Measurements from ENCODE around the gene KRTAP10-1.
"Not testable (repeated sequence)": the region's sequence is repeated elsewhere in the genome, so short reads cannot be mapped to it uniquely, and the experiment has no call there.

Gene KRTAP10-1

DNA sequence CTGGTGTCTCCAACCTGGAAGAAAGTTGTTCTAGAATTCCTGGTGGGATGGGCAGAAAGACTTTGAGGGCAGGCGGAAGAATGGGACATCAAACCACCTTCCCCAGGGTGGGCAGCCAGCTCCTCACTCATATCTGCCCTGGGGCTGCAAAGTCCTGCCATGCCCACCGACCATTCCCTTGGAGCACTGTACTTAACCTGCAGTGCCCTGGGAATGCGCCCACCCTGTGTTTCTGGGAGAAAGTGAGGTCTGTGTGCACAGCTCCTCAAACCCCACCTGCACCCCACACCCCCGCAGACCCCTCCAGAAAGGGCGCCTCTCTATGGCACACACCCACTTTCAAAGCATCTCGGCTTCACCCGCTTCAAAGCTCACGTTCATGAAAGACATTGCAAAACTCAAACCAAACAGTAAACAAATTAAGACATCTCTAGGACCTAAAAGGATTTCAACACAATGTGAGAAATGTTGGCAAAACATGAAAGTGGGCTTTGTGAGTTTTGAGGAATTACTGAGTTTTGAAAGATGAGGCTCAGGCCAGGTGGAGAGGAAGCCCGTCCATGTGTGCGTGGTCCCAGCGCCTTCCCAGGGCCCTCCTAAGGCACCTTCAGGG is 25.1 kb downstream of the KRTAP10-1 start:
- DNase-seq: no peak

DNA sequence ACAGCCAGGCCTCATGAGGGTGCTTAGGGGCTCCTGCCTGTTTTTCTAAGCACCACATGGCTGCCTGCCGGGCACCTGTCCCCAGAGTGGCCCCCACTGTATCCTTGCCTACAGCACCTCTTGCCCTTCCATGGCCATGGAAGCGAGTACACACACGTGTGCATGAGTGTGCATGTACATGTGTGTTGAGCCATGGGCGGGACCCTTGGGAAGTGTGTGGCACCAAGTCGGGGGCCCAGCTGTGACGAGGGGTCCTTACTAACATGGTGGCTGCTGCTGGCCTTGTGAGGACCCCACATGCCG is 25.8 kb downstream of the KRTAP10-1 start:
- no peak for DNase-seq

DNA sequence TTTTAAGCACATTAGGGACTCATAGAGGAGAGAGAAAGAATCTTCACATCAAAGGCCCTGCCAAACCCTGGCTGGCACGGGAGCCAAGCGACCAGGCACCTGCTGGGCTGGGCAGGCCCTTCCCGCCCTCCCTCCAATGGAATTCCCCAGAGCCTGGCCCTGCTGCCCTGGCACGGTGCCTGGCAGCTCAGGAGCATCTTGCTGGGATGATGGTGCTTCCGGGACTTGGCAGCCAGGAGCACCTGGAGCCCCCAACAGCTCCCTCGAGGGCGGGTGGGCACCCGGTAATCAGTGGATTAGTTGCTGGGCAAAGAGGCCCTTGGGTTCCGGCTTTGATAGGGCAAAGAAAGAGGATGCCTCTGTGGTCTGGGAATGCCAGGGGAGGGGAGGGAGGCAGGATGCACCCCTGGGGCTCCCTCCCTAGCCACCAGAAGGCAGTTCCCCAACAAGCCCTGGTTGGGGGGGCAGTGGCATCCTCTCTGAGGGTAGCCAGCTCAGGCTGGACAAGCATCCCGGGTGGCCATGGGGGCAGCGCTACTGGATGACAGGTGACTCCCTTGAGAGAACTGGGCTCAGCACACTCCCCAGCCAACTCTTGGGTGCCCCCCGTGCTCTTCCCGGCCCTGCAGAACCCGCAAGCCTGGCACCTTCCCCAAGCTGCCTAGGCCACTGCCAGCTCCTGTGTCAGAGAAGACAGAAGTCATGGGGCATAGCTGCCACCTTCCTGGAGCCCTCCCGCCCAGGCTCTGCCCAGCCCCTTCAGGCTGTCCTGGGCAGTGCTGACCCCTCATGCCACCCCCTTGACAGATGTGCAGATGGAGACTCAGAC is 26.4 kb downstream of the KRTAP10-1 start:
- DNase-seq: no peak

DNA sequence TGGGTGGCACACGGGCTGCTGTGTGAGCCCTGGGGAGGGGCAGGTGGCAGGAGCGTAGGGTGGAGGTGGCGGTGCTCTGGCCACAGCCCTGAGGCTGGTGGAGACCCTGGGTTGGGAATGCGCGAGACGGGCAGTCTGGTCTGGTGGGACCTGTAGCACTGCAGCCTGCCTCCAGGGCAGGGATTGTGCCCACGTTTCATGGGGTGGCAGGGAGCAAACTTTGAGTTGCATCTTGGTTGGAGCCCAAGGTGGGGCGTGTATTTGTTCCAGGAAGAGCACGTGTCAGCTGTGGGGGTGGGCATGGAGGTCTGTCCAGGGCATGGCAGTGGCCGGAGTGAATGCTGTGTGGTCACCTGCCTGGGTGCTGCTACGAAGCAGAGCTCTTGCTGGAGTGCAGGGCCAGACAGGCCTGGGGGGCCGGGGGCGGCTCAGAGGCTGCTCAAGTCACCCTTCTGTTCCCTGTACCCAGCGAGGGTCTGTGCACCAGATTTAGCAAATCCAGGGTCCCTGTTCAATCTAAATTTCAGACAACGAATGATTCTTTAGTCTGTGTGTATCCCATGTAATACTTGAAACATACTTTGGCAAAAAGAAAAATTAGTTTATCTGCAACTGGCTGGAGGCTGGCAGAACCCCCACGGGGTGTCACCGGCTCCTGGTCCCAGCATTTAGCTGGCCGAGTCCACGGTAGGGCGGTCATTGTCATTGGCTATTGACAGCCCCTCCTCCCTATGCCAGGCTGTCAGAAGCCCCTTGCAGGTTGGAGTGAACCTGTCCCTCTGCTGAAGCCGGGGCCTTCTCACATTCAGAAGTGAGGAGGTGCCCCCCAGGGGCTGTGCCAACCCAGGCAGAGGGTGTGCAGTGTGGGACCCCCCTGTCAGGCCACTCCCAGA is 27.3 kb downstream of the KRTAP10-1 start:
- no peak for DNase-seq

DNA sequence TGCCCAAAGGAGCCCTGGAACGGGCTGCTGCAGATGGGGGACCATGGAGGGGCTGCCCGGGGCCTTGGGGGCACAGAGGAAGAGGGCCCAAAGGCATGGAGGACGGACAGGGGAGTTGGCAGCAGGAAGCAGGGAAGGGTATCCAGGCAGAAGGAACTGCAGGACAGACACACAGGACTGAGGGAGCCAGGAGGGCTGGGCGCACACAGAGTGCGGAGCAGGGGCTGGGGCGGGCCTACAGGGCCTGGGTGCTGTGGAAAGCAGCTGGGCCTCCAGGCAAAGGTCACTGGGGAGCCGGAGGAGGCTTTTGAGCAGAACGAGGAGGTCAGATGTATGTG is 28.1 kb downstream of the KRTAP10-1 start:
- no peak for DNase-seq

DNA sequence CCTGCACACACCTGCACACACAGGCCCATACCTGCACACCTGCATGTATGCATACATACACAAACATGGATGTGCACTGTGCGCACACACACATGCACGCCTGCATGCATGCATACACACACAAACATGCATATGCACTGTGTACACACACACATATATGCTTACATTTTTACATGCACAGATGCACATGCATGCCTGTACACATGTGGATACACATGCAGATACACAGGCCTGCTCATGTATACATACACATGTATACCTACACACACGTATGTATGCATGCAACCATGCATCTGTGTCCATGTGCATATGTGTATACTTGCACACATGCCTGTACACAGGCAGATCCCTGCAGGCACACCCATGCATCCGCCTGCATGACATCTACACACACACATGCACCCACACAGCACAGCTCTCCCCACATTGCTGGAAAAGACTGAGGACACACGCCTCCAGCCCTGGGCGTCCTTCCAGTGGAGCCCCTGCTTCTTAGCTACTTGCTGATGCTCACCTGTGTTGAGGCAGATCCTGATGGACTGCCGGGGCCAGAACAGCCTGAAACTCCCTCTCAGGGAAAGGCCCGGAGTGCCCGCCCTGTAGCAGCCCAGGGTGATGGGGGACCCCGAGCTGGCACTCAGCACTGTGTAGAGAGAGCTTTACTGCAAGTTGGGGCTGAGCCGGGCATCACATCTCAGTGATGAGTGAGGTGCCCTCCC is 28.6 kb downstream of the KRTAP10-1 start:
- no peak for DNase-seq

DNA sequence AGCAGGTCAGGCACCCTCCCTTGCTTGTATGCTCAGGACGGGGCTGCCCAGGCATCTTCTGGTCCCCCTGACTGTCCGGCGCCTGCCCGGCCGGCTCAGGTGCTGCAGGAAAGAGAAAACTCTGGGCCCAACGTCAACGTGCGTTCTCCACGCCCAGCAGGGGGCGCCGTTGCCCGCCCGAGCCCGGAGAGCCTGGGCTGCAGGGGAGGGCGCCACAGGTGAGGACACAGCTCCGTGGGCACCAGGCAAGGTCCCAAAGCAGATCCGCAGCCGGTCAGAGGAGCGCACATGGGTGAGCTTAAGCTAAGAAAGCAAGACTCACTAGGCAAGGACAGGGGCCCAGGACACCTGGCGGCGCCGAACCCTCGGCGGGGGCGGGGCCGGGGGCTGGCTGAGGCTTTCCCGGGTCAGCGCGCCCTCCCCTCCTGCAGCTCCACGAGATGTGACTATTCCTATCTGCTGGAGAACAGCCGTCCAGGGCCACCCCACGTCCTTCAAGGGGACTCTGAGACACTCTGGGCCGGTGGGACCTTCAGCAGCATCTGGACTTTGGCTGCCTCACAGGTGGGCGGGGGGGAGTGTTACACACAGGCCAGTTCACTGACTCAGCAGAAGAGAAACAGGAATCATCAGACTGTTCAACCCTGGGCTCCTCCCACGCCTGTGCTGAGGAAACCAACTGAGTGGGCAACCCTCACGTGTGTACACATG is 29.3 kb downstream of the KRTAP10-1 start:
- DNase-seq: peak; percentile 82

DNA sequence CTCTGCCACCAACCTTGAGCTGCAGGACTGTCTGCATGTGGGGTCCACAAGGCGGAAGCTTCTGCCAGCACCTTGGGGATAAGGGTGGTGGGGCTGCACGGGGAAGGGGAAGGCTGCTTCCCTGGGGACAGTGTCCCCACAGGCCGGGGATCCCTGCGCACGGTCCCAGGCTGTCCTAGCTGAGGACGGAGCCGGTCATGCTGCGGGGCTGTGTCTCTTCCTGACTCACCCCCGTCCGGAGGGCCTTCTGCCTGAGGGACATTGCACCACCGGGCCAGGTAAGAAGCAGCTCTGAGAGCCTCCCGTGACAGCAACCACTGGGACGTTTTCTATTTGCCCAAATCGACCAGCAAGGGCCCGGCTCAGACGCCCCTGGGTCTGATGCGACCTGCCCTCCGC is 29.9 kb downstream of the KRTAP10-1 start:
- DNase-seq: no peak

DNA sequence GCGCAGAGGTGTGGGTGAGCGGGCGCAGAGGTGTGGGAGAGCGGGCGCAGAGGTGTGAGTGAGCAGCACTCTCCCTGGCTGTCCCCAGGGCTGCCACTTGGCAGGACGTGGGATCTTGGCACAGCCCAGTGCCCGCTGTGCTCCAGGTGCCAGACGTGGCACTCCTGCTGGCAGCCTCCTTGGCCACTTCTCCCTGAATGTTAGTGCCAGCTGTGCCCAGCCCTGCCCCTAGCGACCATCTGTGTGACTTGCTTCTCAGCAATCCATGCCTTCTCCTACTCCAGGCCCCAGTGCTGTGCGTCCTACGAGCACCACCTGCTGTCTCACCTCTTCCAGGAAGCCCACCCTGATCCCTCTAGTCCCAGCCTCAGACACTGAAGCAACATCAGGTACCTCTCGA is 30.5 kb downstream of the KRTAP10-1 start:
- no peak for DNase-seq

DNA sequence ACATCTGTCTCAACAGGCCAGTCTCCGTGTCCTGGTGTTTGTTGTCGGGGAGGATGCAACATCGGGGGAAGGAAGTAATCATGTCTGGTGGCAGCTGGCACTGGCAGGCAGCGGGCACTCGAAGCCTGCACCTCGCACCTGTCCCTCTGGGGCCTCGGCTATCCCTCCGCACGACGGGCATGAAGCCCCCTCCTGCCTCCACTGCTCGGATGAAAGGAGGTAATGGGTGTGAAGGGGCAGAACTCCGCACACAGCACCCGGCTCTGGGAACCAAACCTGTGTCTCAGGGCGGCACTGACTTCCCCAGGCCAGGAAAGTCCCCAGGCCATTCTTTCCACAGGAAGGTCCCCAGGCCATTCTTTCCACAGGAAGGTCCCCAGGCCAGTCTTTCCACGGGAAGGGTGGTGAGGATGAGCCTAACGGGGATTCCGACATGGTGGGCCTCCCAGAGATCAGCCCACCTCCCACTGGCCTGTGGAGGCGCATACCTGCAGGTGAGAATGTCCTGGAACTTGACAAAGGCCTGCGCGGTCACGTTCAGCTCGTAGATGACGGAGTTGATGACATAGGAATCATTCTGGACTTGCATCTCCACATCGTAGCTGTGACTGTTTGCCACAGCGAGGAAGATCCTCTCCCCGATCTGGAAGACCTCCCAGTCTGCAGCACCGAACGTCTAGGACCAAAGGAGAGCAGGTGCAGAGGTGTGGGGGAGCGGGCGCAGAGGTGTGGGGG is 31.1 kb downstream of the KRTAP10-1 start:
- no peak for DNase-seq

DNA sequence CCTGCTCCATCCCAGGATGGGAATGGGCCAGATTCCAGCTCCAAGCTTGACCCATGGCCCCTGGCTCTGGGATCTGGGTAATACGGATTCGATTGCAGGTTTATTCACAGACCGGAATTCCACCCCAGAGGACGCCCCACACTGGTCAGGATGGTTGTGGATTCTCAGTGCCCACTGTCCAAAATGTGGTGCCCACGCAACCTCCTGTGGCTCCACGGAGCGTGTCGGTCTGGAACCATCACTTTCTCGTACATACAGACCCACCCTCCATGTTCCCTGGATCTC is 31.6 kb downstream of the KRTAP10-1 start:
- DNase-seq: no peak

DNA sequence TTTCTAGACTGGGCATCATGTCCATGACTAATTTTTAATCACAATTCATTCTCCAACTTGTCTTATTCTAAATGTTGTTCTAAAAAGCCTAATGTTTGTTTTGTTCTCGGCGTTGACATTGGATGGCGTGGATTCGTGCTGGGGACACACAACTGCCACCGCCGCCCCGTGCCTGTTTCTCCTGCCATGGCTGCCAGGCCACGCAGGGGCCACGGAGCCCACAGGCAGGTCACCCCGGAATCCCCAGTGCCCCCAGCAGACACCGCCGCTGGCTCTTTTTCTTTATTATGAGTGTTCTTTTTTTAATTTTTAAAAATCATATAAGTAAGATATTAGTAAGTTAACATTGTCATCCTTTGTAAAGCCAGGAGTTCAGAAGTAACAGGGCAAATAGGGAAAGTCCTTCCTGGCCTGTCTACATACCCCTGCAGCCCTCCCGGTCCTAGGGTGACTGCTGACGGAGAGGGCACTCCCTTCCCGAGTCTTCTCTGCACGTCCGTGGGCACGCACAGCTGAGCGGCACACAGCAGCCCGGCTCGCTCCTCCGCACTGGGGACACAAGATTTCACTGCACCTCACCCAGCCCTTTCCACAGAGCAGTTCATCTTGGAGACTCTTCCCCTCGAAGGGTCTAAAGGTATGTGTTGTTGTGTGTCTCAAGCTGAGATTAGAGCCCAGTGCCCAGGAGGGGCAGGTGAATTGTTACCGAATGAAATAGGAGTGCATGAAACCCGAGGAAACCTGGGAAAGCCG is 32.1 kb downstream of the KRTAP10-1 start:
- no peak for DNase-seq

DNA sequence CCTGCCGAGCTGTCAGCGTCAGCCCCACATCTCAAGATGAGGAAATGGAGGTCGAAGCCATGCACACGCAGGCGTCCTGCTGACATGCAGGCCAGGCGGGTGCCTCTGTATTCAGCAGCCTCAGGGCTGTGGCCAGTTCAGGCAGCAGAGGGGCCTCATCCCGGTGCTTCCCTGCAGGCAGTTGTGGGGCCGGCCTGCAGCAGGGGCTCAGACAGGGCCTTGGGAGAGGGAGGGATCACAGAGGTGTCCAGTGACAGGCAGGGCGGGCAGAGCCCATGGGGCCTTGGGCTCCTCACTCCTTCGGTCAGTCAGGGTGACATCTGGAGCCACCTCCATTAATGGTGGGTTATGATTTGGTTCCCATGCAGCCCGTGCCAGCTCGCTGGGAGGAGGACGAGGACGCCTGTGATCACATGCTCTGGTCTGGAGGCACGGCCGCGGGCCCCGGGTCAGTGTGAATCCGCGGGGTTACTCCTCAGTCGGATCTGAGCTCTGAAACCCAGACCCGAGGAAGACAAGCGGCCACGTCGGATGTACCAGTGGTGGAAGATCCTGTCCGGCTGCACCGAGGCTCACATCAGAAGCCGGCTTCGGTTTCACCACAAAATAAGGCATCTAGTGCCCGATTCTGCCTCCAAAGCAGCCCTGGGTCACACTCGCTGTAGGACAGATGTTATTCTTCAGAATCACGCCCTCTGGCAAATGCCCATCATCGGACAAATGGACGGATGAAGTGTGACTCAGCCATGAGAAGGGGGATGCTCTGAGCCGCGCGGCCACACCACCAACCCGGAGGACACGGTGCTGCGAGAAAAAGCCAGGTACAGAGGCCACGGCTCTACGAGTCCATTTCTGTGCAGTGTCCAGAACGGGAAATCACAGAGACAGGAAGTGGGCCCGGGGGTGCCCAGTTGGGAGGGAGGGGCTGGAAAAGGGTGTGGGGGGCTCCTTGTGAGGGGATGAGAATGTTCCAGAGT is 33.4 kb downstream of the KRTAP10-1 start:
- no peak for DNase-seq

DNA sequence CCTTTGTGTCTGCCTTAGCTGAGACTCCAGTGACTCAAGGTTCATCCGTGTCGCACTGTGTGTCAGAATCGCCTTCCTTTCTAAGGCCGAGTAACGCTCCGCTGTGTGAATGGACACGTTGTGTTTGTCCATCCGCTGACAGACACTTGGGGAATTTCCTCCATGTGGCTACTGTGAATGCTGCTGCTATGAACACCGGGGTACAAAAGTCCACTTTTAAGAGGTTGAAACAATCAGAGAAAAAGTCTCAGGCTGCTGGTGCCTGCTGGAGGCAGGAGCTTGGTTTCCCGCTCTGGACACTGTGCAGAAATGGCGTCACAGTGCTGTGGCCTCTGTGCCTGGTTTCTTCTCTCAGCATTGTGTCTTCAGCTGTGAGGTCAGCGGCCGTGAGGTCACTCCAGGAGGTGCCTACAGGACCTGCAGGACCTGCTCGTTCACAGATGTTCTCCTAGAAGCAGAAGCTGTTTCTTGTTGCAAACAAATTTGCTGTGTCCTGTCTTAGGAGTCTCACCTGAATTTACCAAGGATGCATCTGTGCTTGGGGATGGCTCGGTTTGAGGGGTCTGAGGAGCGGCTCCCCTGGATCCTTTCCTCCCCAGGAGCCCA is 34.2 kb downstream of the KRTAP10-1 start:
- DNase-seq: no peak

DNA sequence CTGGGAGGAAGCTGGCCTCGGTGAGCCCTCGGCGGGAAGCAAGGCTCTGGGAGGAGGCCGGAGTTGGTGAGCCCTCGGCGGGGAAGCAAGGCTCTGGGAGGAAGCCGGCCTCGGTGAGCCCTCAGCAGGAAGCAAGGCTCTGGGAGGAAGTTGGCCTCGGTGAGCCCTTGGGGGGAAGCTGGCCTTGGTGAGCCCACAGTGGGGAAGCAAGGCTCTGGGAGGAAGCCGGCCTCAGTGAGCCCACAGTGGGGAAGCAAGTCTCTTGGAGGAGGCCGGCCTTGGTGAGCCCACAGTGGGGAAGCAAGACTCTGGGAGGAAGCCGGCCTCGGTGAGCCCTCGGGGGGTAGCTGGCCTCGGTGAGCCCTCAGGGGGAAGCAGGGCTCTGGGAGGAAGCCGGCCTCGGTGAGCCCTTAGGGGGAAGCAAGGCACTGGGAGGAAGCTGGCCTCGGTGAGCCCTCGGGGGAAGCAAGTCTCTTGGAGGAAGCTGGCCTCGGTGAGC is 36.0 kb downstream of the KRTAP10-1 start:
- no peak for DNase-seq

DNA sequence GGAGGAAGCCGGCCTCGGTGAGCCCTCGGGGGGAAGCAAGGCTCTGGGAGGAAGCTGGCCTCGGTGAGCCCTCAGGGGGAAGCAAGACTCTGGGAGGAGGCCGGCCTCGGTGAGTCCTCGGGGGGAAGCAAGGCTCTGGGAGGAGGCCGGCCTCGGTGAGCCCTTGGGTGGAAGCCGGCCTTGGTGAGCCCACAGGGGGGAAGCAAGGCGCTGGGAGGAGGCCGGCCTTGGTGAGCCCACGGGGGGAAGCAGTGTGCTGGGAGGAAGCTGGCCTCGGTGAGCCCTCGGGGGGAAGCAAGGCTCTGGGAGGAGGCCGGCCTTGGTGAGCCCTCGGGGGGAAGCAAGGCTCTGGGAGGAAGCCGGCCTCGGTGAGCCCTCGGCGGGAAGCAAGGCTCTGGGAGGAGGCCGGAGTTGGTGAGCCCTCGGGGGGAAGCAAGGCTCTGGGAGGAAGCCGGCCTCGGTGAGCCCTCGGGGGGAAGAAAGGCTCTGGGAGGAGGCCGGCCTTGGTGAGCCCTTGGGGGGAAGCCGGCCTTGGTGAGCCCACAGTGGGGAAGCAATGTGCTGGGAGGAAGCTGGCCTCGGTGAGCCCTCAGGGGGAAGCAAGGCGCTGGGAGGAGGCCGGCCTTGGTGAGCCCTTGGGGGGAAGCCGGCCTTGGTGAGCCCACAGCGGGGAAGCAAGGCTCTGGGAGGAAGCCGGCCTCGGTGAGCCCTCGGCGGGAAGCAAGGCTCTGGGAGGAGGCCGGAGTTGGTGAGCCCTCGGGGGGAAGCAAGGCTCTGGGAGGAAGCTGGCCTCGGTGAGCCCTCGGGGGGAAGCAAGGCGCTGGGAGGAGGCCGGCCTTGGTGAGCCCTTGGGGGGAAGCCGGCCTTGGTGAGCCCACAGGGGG is 36.7 kb downstream of the KRTAP10-1 start:
- DNase-seq: not testable (repeated sequence)

DNA sequence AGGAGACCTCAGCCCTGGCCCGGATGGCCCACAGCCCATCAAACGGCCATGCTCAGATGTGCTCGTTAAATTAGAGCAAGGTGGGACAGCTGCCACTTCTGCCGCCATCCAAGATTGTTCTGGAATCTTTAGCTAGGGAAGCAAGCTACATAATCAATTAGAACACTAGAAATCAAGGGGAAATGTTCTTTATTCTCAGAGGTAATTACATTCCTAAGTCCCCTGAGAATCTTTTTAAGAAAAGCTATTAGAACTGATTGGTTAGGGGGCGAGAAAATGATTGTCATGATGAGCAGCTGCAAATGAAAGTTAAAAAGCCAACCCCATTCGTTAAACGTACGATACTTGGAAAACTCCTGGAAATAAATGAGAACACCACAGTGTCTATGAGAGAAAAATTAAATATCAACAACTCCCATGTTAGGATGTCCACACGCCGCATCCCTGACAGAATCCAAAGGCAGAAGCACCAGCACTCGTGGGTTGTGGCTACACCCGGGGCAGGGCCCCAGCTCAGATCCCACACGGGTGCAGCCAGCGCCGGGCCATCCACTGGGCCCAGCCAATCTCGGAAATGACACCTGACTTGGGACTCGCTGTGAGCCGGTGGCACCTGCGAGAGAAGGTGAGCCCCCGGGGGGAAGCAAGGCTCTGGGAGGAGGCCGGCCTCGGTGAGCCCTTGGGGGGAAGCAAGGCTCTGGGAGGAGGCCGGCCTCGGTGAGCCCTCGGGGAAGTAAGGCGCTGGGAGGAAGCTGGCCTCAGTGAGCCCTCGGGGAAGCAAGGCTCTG is 37.6 kb downstream of the KRTAP10-1 start:
- no peak for DNase-seq

DNA sequence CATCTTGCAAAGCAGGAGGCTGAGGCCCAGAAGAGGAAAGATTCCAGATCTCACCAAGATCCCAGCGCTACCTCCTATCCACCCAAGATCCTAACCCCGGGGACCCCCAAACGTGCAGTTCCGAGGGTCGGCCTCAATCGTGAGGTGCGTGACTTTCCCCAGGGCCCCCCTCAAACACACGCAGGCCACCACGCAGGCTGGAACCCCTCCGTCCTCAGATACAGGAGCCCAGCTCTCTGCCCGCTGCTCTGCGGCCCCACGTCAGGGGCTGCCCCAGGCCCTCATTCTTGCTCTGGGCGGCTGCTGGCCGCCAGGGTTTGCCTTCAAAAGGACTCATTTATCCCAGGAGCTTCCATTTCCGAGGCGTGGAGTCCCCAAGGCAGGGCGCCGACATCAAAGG is 39.9 kb downstream of the KRTAP10-1 start:
- no peak for DNase-seq
